ENCODE measurements around the gene ZNF280B.

Gene ZNF280B

GRCh38 chr22:22553141-22553540, 44.6 kb upstream of the ZNF280B start:
- TF ChIP-seq CTCF (IDR thresholded peaks at IDR 0.05), result no peak

DNA sequence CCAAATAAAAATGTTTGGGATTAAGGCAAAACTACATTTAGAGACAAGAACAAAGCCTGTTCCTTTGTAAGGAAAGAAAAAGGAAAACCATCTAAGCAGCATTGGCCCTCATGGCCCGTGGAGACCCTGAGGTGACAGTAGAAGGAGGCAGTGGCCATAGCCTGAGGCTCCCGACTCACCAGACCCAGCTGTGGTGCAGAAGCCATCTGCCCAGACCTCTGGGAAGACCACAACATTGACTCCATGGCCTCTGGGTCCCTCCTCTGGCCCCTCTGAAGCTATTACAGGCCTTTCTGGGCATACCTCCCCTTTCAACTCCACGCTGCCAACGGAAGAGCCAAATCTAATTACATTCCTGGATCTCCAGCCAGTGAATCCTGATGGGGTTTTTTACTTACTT, 44.1 kb upstream of the ZNF280B start:
- no peak for TF ChIP-seq CTCF (IDR thresholded peaks at IDR 0.05)

DNA sequence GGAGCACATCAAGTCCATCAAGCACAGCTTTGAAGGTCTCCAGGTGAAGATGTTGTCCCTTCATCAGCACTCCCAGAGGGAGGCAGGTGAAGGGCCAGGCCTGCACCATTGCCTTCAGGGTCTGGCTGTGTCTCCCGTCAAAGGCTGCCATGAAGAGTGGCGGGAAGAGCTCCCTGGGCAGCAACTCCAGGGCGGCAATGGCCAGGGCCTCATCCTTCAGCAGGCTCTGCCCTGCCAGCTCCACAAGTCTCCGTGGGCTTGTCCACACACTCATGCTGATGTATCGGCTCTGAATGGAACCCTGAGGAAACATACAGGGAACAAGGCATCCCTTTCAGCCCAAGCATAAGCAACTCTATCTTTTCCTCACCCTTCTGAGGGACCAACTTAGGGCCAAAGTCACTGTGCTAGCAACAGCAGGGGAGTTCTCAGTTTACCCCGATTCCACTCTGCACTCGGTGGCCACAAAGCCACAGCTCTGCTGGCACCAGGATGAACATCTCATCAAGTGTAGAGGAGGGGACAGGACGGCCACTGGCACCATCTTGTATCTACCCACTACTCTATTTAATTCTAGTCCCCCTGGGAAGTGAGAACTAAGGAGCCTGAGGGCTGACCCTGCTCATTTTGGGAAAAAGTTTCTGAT, 42.4 kb upstream of the ZNF280B start:
- TF ChIP-seq CTCF (IDR thresholded peaks at IDR 0.05), result no peak

DNA sequence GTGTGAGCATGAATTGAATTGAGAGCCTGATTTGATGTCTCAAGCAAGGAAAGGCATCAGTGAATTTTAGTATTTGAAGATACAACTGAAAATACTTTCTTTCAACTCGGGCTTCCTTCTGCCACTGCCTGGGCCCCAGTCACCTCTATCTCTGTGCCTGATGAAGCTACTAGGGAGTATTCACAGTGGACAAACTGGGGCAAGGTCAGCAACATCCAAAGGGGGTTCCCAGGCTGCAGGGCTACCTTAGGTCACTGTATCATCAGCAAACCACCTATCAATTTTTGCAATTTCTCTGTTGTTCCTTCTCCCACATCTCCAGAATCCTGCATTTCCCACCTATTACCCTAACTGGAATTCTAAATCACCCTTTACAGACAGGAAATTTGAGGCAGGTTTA, 40.4 kb upstream of the ZNF280B start:
- TF ChIP-seq CTCF (IDR thresholded peaks at IDR 0.05), result no peak

- TF ChIP-seq CTCF (IDR thresholded peaks at IDR 0.05), result no peak
Measured at GRCh38 chr22:22548317-22548716, 39.8 kb upstream of the ZNF280B start.

DNA sequence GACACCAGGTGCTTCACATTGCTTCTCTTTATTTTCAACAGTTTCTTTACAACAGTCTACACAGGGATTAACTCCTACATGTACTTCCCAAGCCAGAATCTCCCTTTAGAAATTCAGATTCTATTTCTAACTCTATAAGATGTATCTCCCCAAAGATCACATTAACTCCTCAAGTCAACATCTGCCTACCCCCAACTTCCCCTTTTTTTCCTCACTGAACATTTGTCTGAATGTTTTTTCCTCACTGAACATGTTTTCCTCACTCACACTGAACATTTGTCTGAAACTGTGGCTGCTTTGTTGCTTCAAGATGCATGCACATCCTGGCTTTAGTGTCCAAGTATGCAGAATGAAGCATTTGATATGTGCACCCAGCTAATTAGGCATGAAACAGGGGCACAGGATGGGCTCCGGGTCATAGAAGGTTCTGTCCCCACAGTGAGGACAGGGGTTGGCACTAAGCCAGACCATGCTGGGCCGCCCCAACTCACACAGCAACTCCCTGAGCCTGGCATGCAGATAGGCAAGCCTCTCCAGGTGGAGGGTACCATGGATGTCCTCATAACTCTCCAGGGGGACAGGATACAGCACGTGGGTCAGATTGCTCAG, 39.3 kb upstream of the ZNF280B start:
- TF ChIP-seq CTCF (IDR thresholded peaks at IDR 0.05), result no peak

DNA sequence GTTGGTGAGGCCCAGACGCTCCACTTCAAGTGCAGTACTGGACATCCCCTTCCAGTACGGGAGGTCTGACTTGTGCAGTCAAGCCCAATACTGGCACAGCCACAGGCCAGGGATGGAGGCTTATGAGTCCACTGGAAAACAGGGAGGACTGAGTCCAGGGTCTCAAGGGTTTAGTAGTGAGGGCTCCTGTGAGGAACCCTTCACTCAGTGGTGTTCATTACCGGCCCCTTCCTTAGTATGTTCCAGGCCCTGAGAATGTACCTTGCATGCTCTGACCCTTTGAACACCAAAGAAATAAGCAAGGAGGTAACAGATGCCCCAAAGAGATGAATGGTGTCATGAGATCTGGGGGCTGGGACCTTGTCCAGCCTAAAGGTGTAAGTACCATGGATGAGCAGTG, 38.7 kb upstream of the ZNF280B start:
- TF ChIP-seq CTCF (IDR thresholded peaks at IDR 0.05), result no peak

DNA sequence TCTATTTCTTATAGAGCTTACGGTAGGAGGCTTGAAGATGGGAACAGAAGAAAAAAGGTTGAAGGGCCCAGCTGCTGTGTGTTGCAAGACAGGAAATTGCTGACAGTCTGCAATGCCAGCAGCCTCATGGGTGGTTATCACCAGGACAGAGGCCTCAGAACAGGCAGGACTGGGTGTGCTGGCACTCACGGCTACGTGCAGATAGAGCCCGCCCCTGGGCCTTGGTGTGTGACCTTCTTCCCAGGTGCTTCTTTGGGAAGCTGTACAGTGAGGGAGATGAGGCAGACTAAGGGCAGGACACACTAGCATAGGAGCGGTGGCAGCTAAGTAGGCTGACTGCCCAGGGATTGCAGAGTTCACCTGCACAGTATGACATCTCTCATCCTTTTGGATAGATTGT, 37.9 kb upstream of the ZNF280B start:
- TF ChIP-seq CTCF (IDR thresholded peaks at IDR 0.05), result no peak
